ENCODE measurements around the gene MT1B.

Gene MT1B

GRCh38 chr16:56690420-56691122, 38.9 kb downstream of the MT1B start:
- no peaks in the 10 kb centered on the region for H3K4me1 Mint-ChIP-seq
- no peak overlapping the region for H3K4me3 Mint-ChIP-seq
- no peak for DNase-seq
- no peak overlapping the region for H3K27ac Mint-ChIP-seq
- H3K36me3 Mint-ChIP-seq (ENCODE audit: low read depth) = peaks cover 5% of the 10 kb centered on the region
- H3K9me3 Mint-ChIP-seq = peaks cover 29% of the 10 kb centered on the region
- no peak for TF ChIP-seq CTCF (IDR thresholded peaks at IDR 0.05)
- H3K27me3 Mint-ChIP-seq (ENCODE audit: low read depth, poor library complexity) = peaks cover 36% of the 10 kb centered on the region

- no peak for DNase-seq
- H3K4me3 Mint-ChIP-seq = no peak overlapping the region
Observed at GRCh38 chr16:56691885-56692284, 40.2 kb downstream of the MT1B start.

GRCh38 chr16:56695246-56695645, 43.6 kb downstream of the MT1B start:
- Mint-ChIP-seq H3K4me3 (no peak overlapping the region), H3K27me3 (ENCODE audit: low read depth, poor library complexity) (peaks cover 19% of the 10 kb centered on the region), H3K9me3 (peaks cover 13% of the 10 kb centered on the region), H3K4me1 (no peaks in the 10 kb centered on the region), H3K36me3 (ENCODE audit: low read depth) (no peaks in the 10 kb centered on the region), H3K27ac (no peak overlapping the region)
- no peak for TF ChIP-seq CTCF (IDR thresholded peaks at IDR 0.05)
- no peak for DNase-seq

More at GRCh38 chr16:56691885-56692284, 40.2 kb downstream of the MT1B start:
- no peak for TF ChIP-seq CTCF (IDR thresholded peaks at IDR 0.05)
- peaks cover 29% of the 10 kb centered on the region for H3K27me3 Mint-ChIP-seq (ENCODE audit: low read depth, poor library complexity)
- H3K9me3 Mint-ChIP-seq = peaks cover 19% of the 10 kb centered on the region
- no peaks in the 10 kb centered on the region for H3K4me1 Mint-ChIP-seq
- H3K36me3 Mint-ChIP-seq (ENCODE audit: low read depth) = no peaks in the 10 kb centered on the region
- no peak overlapping the region for H3K27ac Mint-ChIP-seq

GRCh38 chr16:56697456-56698155, 45.9 kb downstream of the MT1B start:
- no peak for DNase-seq
- no peak for TF ChIP-seq CTCF (IDR thresholded peaks at IDR 0.05)
- Mint-ChIP-seq H3K4me3 (no peak overlapping the region), H3K36me3 (ENCODE audit: low read depth) (no peaks in the 10 kb centered on the region), H3K4me1 (peaks cover 11% of the 10 kb centered on the region), H3K9me3 (peaks cover 13% of the 10 kb centered on the region), H3K27me3 (ENCODE audit: low read depth, poor library complexity) (peaks cover 14% of the 10 kb centered on the region), H3K27ac (no peak overlapping the region)

- Mint-ChIP-seq H3K36me3 (ENCODE audit: low read depth) (no peaks in the 10 kb centered on the region), H3K4me3 (no peak overlapping the region), H3K4me1 (peaks cover 11% of the 10 kb centered on the region), H3K27ac (no peak overlapping the region), H3K27me3 (ENCODE audit: low read depth, poor library complexity) (peaks cover 23% of the 10 kb centered on the region), H3K9me3 (peaks cover 13% of the 10 kb centered on the region)
- no peak for TF ChIP-seq CTCF (IDR thresholded peaks at IDR 0.05)
- DNase-seq = no peak
Observed at GRCh38 chr16:56700195-56700594, 48.5 kb downstream of the MT1B start.
